HG02938 (cell line): Measurements from ENCODE around the gene PNKD.
A peak's percentile ranks its signal among the peaks of the same experiment; 100 is the strongest.

ENCODE experiments used
- ATAC-seq: cut with Tn5 transposase; IDR thresholded peaks from one replicate; pipeline ENCODE4 v1.9.1; 2021; ENCODE audit warnings: mild to moderate bottlenecking, moderate library complexity; ENCODE audit not compliant: unreplicated experiment

PNKD gene

GRCh38 chr2:218256612-218257350, 13.5 kb upstream of the PNKD start:
- ATAC-seq: no peak

- peak; percentile 84 for ATAC-seq
These were observed 12.8 kb upstream of the PNKD start for GRCh38 chr2:218257390-218257981.

- no peak for ATAC-seq
These were observed 11.0 kb upstream of the PNKD start for GRCh38 chr2:218259099-218259961.

GRCh38 chr2:218260166-218260565, 10.2 kb upstream of the PNKD start:
- no peak for ATAC-seq

GRCh38 chr2:218260742-218261422, 9.4 kb upstream of the PNKD start, which contains the start of gene GPBAR1:
Gene GPBAR1, plus strand, starts transcription at chr2:218261015. Its CDS starts 1,710 bp downstream, at chr2:218262725.
- no peak for ATAC-seq

- no peak for ATAC-seq
These were observed 8.7 kb upstream of the PNKD start for GRCh38 chr2:218261423-218262236.

- no peak for ATAC-seq
These were observed 8.1 kb upstream of the PNKD start for GRCh38 chr2:218262237-218262600.

- ATAC-seq: no peak
These were observed 7.4 kb upstream of the PNKD start for GRCh38 chr2:218262631-218263586.

- no peak for ATAC-seq
These were observed 6.3 kb upstream of the PNKD start for GRCh38 chr2:218263817-218264641.

- no peak for ATAC-seq
These were observed 5.4 kb upstream of the PNKD start for GRCh38 chr2:218264773-218265561.

- ATAC-seq: no peak
These were observed 4.7 kb upstream of the PNKD start for GRCh38 chr2:218265626-218266025.

- ATAC-seq: no peak
These were observed 3.9 kb upstream of the PNKD start for GRCh38 chr2:218266316-218266979.

GRCh38 chr2:218267259-218267658, 3.1 kb upstream of the PNKD start:
- ATAC-seq: no peak

- no peak for ATAC-seq
These were observed 585 bp downstream of the PNKD start for GRCh38 chr2:218270721-218271486.

- no peak for ATAC-seq
These were observed 1.1 kb downstream of the PNKD start for GRCh38 chr2:218271487-218271797.

GRCh38 chr2:218271865-218272530, 1.7 kb downstream of the PNKD start:
- ATAC-seq: no peak
